Neural progenitor cell (in vitro differentiated cells): Measurements from ENCODE around the gene UBL7. TPM values are rescaled to one million over a fixed set of nuclear protein-coding genes. Genes with fewer than 3 reads are reported as not detected.

Experiments
- DNase-seq: peaks from one replicate; pipeline ENCODE4 v3.0.0-alpha.2; 2016; ENCODE audit warnings: low spot score
- H2AFZ ChIP-seq: fragments of 200-600 bp; sonication (generic); replicated peaks from 2 replicates; pipeline ENCODE4 v1.6.1; 2016; ENCODE audit warnings: antibody characterized with exemption
- H3F3A ChIP-seq: fragments of 200-600 bp; sonication (generic); 2 replicates; pipeline ENCODE4 v1.6.1; 2016; ENCODE audit warnings: antibody characterized with exemption, low read depth
- H3K27ac ChIP-seq: fragments of 200-600 bp; sonication (generic); 2 replicates; pipeline ENCODE4 v1.5.1; 2016; ENCODE audit warnings: mild to moderate bottlenecking
- H3K27me3 ChIP-seq: fragments of 200-600 bp; sonication (generic); 2 replicates; pipeline ENCODE4 v1.6.1; 2016; ENCODE audit warnings: mild to moderate bottlenecking, moderate library complexity
- H3K36me3 ChIP-seq: fragments of 200-600 bp; sonication (generic); 2 replicates; pipeline ENCODE4 v1.5.1; 2016
- H3K4me1 ChIP-seq: fragments of 200-600 bp; sonication (generic); 2 replicates; pipeline ENCODE4 v1.6.1; 2016; ENCODE audit warnings: mixed run types
- H3K4me2 ChIP-seq: fragments of 200-600 bp; sonication (generic); 2 replicates; pipeline ENCODE4 v1.6.1; 2016
- H3K4me3 ChIP-seq: fragments of 200-600 bp; sonication (generic); 2 replicates; pipeline ENCODE4 v1.5.1; 2016
- H3K79me2 ChIP-seq: fragments of 200-600 bp; sonication (generic); 2 replicates; pipeline ENCODE4 v1.6.1; 2016; ENCODE audit warnings: low read depth
- H3K9ac ChIP-seq: fragments of 200-600 bp; sonication (generic); 2 replicates; pipeline ENCODE4 v1.6.1; 2016
- H3K9me3 ChIP-seq: fragments of 200-600 bp; sonication (generic); 2 replicates; pipeline ENCODE4 v1.5.1; 2016; ENCODE audit warnings: low read depth
- H4K20me1 ChIP-seq: fragments of 200-600 bp; sonication (generic); 2 replicates; pipeline ENCODE4 v1.6.1; 2016; ENCODE audit warnings: low read depth
- H3K27ac Mint-ChIP-seq: 3 replicates; pipeline ENCODE4 v1.8.0; 2021; ENCODE audit warnings: mixed read lengths
- H3K27me3 Mint-ChIP-seq: 2 replicates; pipeline ENCODE4 v1.8.0; 2022; ENCODE audit warnings: low read depth, mild to moderate bottlenecking, inconsistent platforms, moderate library complexity, mixed read lengths; ENCODE audit not compliant: insufficient read depth
- H3K36me3 Mint-ChIP-seq: 3 replicates; pipeline ENCODE4 v1.8.0; 2021; ENCODE audit warnings: mixed read lengths
- H3K4me1 Mint-ChIP-seq: 3 replicates; pipeline ENCODE4 v1.8.0; 2021; ENCODE audit warnings: mixed read lengths
- H3K4me3 Mint-ChIP-seq: 3 replicates; pipeline ENCODE4 v1.8.0; 2021; ENCODE audit warnings: mild to moderate bottlenecking, moderate library complexity, mixed read lengths
- H3K9me3 Mint-ChIP-seq: 3 replicates; pipeline ENCODE4 v1.8.0; 2020; ENCODE audit warnings: mixed read lengths
- EZH2 ChIP-seq: fragments of 200-600 bp; sonication (generic); IDR thresholded peaks from 2 replicates; pipeline ENCODE4 v1.6.1; 2017; ENCODE audit warnings: antibody characterized with exemption, mild to moderate bottlenecking, moderate library complexity
- EZH2phosphoT487 ChIP-seq: fragments of 200-600 bp; sonication (generic); IDR thresholded peaks from 2 replicates; pipeline ENCODE4 v1.6.1; 2017; ENCODE audit warnings: antibody characterized with exemption
- total RNA-seq: library from RNA; depleted of rRNA; stranded (reverse); fragments of >200 nt; gene quantifications from 2 replicates; pipeline ENCODE4 v1.2.3, GENCODE V29; 2015; ENCODE audit warnings: low replicate concordance
- TF ChIP-seq, protein P1 (sequence below): fragments of 200-600 bp; sonication (generic); IDR thresholded peaks from 2 replicates; pipeline ENCODE4 v1.5.1; 2017; ENCODE audit warnings: antibody characterized with exemption, mild to moderate bottlenecking

Gene UBL7
- total RNA-seq, 1 donor from 2014 or later = 60.4 TPM

DNA sequence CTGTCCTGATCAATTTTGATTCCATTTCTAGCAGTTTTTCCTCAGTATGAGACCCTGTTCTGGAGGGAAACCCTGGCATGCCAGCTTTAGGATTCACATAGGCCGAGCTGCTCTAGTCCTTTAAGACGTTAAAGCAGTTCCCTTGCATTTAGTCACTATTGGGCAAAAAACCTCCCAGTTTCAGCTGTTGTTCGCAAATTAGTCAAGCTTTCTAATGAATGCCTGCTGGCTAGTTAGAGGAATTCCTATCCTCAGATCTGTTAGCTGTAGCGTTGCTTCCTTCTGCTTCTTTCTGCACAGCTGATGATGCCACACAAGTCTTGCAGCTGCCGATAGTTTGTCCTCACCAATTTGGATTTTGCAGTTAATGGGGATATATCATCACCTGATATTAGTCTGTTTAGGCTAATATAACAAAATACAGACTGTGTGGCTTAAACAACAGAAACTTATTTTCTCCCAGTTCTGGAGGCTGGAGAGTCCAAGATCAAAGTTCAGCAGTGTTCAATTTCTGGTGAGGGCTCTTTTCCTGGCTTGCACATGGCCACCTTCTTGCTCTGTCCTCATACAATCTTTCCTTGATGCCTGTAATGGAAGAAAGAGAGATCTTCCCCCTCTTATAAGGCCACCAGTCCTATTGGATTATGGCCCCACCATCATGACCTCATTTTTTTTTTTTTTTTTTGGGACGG is 7.5 kb upstream of the UBL7 start:
- Histone ChIP-seq H2AFZ (no peak overlapping the region), H3K4me1 (no peaks in the 10 kb centered on the region), H3F3A (no peaks in the 10 kb centered on the region), H3K4me2 (no peak overlapping the region), H3K9me3 (peaks cover 3% of the 10 kb centered on the region), H3K36me3 (peaks cover 8% of the 10 kb centered on the region), H3K27me3 (no peaks in the 10 kb centered on the region), H3K79me2 (peaks cover 11% of the 10 kb centered on the region), H4K20me1 (no peaks in the 10 kb centered on the region), H3K27ac (no peak overlapping the region), H3K9ac (no peak overlapping the region), H3K4me3 (no peak overlapping the region)
- DNase-seq = no peak
- Mint-ChIP-seq H3K36me3 (peaks cover 49% of the 10 kb centered on the region), H3K4me3 (no peak overlapping the region), H3K27me3 (no peaks in the 10 kb centered on the region), H3K27ac (no peak overlapping the region), H3K9me3 (peaks cover 5% of the 10 kb centered on the region), H3K4me1 (no peaks in the 10 kb centered on the region)
- TF ChIP-seq, protein P1, sequence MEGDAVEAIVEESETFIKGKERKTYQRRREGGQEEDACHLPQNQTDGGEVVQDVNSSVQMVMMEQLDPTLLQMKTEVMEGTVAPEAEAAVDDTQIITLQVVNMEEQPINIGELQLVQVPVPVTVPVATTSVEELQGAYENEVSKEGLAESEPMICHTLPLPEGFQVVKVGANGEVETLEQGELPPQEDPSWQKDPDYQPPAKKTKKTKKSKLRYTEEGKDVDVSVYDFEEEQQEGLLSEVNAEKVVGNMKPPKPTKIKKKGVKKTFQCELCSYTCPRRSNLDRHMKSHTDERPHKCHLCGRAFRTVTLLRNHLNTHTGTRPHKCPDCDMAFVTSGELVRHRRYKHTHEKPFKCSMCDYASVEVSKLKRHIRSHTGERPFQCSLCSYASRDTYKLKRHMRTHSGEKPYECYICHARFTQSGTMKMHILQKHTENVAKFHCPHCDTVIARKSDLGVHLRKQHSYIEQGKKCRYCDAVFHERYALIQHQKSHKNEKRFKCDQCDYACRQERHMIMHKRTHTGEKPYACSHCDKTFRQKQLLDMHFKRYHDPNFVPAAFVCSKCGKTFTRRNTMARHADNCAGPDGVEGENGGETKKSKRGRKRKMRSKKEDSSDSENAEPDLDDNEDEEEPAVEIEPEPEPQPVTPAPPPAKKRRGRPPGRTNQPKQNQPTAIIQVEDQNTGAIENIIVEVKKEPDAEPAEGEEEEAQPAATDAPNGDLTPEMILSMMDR = no peak
- TF ChIP-seq EZH2 (no peak), EZH2phosphoT487 (no peak)

DNA sequence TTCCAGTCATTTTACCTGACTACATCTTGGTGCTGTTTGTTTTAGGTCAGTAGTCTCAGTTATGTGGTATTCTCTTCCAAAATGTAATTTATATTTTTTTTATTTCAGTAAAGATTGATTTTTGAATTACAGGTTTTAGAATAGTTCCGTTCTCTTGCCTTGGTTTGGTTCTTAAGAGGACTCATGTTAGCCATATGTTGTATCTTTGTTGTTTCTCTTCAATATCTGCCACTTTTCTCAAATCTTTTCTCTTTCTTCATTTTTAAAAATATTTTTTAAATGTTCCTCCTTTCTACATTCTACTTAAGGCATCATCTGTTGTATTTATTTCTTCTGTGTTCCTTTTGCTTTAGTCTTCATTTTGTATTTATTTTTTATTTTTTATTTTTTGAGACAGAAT is 5.6 kb upstream of the UBL7 start:
- H3K36me3 ChIP-seq = peaks cover 8% of the 10 kb centered on the region
- no peak overlapping the region for H3K4me3 Mint-ChIP-seq
- H3K4me2 ChIP-seq = no peak overlapping the region
- H3K9me3 ChIP-seq = peaks cover 5% of the 10 kb centered on the region
- H3K27me3 ChIP-seq = no peaks in the 10 kb centered on the region
- no peak overlapping the region for H3K9ac ChIP-seq
- no peak for TF ChIP-seq EZH2phosphoT487
- no peak for TF ChIP-seq EZH2
- TF ChIP-seq, protein P1 = no peak
- H3K79me2 ChIP-seq = peaks cover 30% of the 10 kb centered on the region
- no peak overlapping the region for H3K4me3 ChIP-seq
- H2AFZ ChIP-seq = no peak overlapping the region
- H3K9me3 Mint-ChIP-seq = peaks cover 8% of the 10 kb centered on the region
- DNase-seq = no peak
- peaks cover 10% of the 10 kb centered on the region for H3K4me1 ChIP-seq
- no peak overlapping the region for H3K27ac Mint-ChIP-seq
- no peaks in the 10 kb centered on the region for H4K20me1 ChIP-seq
- peaks cover 44% of the 10 kb centered on the region for H3K36me3 Mint-ChIP-seq
- H3K4me1 Mint-ChIP-seq = peaks cover 11% of the 10 kb centered on the region
- H3F3A ChIP-seq = peaks cover 6% of the 10 kb centered on the region
- H3K27ac ChIP-seq = no peak overlapping the region
- H3K27me3 Mint-ChIP-seq = no peaks in the 10 kb centered on the region

DNA sequence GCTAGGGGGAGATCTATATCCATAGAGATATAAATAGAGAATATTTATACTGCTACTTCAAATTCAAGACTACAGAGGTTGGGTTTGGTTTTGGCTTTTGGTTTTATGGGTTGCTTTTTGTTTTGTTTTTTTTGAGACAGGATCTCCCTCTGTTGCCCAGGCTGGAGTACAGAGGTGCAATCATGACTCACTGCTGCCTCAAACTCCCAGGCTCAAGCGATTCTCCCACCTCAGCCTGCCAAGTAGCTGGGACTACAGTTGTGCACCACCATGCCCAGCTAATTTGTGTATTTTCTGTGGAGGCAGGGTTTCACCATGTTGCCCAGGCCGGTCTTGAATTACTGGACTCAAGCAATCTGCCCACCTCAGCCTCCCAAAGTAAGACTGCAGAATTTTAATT is 3.9 kb upstream of the UBL7 start:
- no peak overlapping the region for H3K4me3 Mint-ChIP-seq
- H3K9me3 ChIP-seq = peaks cover 5% of the 10 kb centered on the region
- peaks cover 36% of the 10 kb centered on the region for H3K36me3 Mint-ChIP-seq

More for the DNA sequence above, 3.9 kb upstream of the UBL7 start:
- Mint-ChIP-seq H3K27ac (no peak overlapping the region), H3K9me3 (peaks cover 8% of the 10 kb centered on the region), H3K4me1 (peaks cover 18% of the 10 kb centered on the region), H3K27me3 (no peaks in the 10 kb centered on the region)
- TF ChIP-seq EZH2phosphoT487 (no peak), EZH2 (no peak)
- TF ChIP-seq, protein P1 = no peak
- peaks cover 15% of the 10 kb centered on the region for H3K4me1 ChIP-seq
- H3K4me3 ChIP-seq = no peak overlapping the region
- peaks cover 17% of the 10 kb centered on the region for H3F3A ChIP-seq
- no peaks in the 10 kb centered on the region for H3K27me3 ChIP-seq
- peaks cover 39% of the 10 kb centered on the region for H3K79me2 ChIP-seq
- H2AFZ ChIP-seq = no peak overlapping the region
- no peak for DNase-seq
- no peak overlapping the region for H3K9ac ChIP-seq
- no peak overlapping the region for H3K4me2 ChIP-seq
- H3K27ac ChIP-seq = no peak overlapping the region
- H3K36me3 ChIP-seq = peaks cover 8% of the 10 kb centered on the region
- no peaks in the 10 kb centered on the region for H4K20me1 ChIP-seq
